Natural killer cell treated with Interleukin-12 subunit alpha and Interleukin-12 subunit beta and Interleukin-15 and Interleukin-18, amount 100 ng/mL, for 72 hours (primary cell): ENCODE measurements around the gene TSPAN9. TPM values are rescaled to one million over a fixed set of nuclear protein-coding genes. Genes with fewer than 3 reads are reported as not detected.

Source experiments
- ATAC-seq, 2 donors: fragments of 150-1000 bp; cut with Tn5 transposase in 1 of 2; sonication (Bioruptor Pico), chemical (Tn5 transposase) in 1 of 2; 2 replicates each; pipeline ENCODE4 v1.10.0; 2021
- DNase-seq: peaks from one replicate; pipeline ENCODE4 v3.0.0; 2022; ENCODE audit warnings: low spot score
- H3K27ac Mint-ChIP-seq, 2 donors: 1 replicate in 1 of 2; 2 replicates in 1 of 2; pipeline ENCODE4 v1.8.0; 2022; ENCODE audit warnings: mixed read lengths in 2 of 2, mild to moderate bottlenecking in 1 of 2, moderate library complexity in 1 of 2
- H3K27me3 Mint-ChIP-seq, 2 donors: 1 replicate in 1 of 2; 2 replicates in 1 of 2; pipeline ENCODE4 v1.8.0; 2022; ENCODE audit warnings: mixed read lengths in 2 of 2
- H3K36me3 Mint-ChIP-seq: one replicate; pipeline ENCODE4 v1.8.0; 2022; ENCODE audit warnings: mixed read lengths
- H3K4me1 Mint-ChIP-seq, 2 donors: 1 replicate in 1 of 2; 2 replicates in 1 of 2; pipeline ENCODE4 v1.8.0; 2022; ENCODE audit warnings: low read depth in 2 of 2, mixed read lengths in 2 of 2, mild to moderate bottlenecking in 1 of 2
- H3K4me3 Mint-ChIP-seq: one replicate; pipeline ENCODE4 v1.8.0; 2022; ENCODE audit warnings: mixed read lengths
- H3K9me3 Mint-ChIP-seq: 2 replicates; pipeline ENCODE4 v1.8.0; 2022; ENCODE audit warnings: mixed read lengths
- total RNA-seq, 2 donors: library from RNA; stranded (reverse); gene quantifications; one replicate each; pipeline ENCODE4 v1.2.3, GENCODE V29; 2022

TSPAN9 gene
- total RNA-seq, 2 donors from 2014 or later, result 0.10 TPM; not detected in 1

GRCh38 chr12:3193131-3193530 lies 116.0 kb downstream of the TSPAN9 start:
- no peaks in the 10 kb centered on the region for H3K9me3 Mint-ChIP-seq
- DNase-seq (no peak), ATAC-seq (no peak)
- no peaks in the 10 kb centered on the region for H3K36me3 Mint-ChIP-seq
- H3K27ac Mint-ChIP-seq, result no peak overlapping the region
- H3K27me3 Mint-ChIP-seq, result peaks cover 14 to 16% of the 10 kb centered on the region in 2 donors
- H3K4me1 Mint-ChIP-seq, result no peaks in the 10 kb centered on the region
- no peak overlapping the region for H3K4me3 Mint-ChIP-seq

- ATAC-seq, result no peak
- Mint-ChIP-seq H3K36me3 (no peaks in the 10 kb centered on the region), H3K4me1 (no peaks in the 10 kb centered on the region), H3K9me3 (no peaks in the 10 kb centered on the region), H3K27me3 (peaks cover 12 to 17% of the 10 kb centered on the region in 2 donors), H3K27ac (no peak overlapping the region), H3K4me3 (no peak overlapping the region)
- DNase-seq, result no peak
These were observed 116.6 kb downstream of the TSPAN9 start for GRCh38 chr12:3193755-3194154.

GRCh38 chr12:3195337-3195736 lies 118.2 kb downstream of the TSPAN9 start:
- Mint-ChIP-seq H3K9me3 (no peaks in the 10 kb centered on the region), H3K27ac (no peak overlapping the region), H3K27me3 (peaks cover 18% of the 10 kb centered on the region in 2 donors), H3K4me1 (peaks cover 0 to 3% of the 10 kb centered on the region in 2 donors), H3K36me3 (no peaks in the 10 kb centered on the region), H3K4me3 (no peak overlapping the region)
- ATAC-seq, result no peak
- no peak for DNase-seq

GRCh38 chr12:3195859-3196483 lies 118.8 kb downstream of the TSPAN9 start:
- H3K27me3 Mint-ChIP-seq, result peaks cover 18 to 19% of the 10 kb centered on the region in 2 donors
- ATAC-seq (peak in 1 of 2 donors; percentile 11), DNase-seq (no peak)
- no peak overlapping the region for H3K4me3 Mint-ChIP-seq
- H3K36me3 Mint-ChIP-seq, result no peaks in the 10 kb centered on the region
- no peaks in the 10 kb centered on the region for H3K9me3 Mint-ChIP-seq
- no peak overlapping the region for H3K27ac Mint-ChIP-seq
- H3K4me1 Mint-ChIP-seq, result peaks cover 0 to 3% of the 10 kb centered on the region in 2 donors

- Mint-ChIP-seq H3K36me3 (no peaks in the 10 kb centered on the region), H3K27me3 (peaks cover 22 to 25% of the 10 kb centered on the region in 2 donors), H3K4me1 (peaks cover 0 to 3% of the 10 kb centered on the region in 2 donors), H3K9me3 (no peaks in the 10 kb centered on the region), H3K27ac (no peak overlapping the region), H3K4me3 (no peak overlapping the region)
- DNase-seq, result no peak
- no peak for ATAC-seq
These were observed 119.3 kb downstream of the TSPAN9 start for GRCh38 chr12:3196488-3196887.

- Mint-ChIP-seq H3K9me3 (no peaks in the 10 kb centered on the region), H3K4me3 (no peak overlapping the region), H3K4me1 (peaks cover 0 to 3% of the 10 kb centered on the region in 2 donors), H3K27ac (no peak overlapping the region), H3K36me3 (no peaks in the 10 kb centered on the region), H3K27me3 (peaks cover 25 to 28% of the 10 kb centered on the region in 2 donors)
- ATAC-seq (no peak), DNase-seq (no peak)
These were observed 120.1 kb downstream of the TSPAN9 start for GRCh38 chr12:3197131-3197818.

- no peaks in the 10 kb centered on the region for H3K9me3 Mint-ChIP-seq
- peaks cover 37 to 39% of the 10 kb centered on the region in 2 donors for H3K27me3 Mint-ChIP-seq
- H3K4me1 Mint-ChIP-seq, result peaks cover 0 to 3% of the 10 kb centered on the region in 2 donors
- ATAC-seq, result no peak
- no peaks in the 10 kb centered on the region for H3K36me3 Mint-ChIP-seq
- H3K4me3 Mint-ChIP-seq, result no peak overlapping the region
- no peak for DNase-seq
- no peak overlapping the region for H3K27ac Mint-ChIP-seq
These were observed 122.4 kb downstream of the TSPAN9 start for GRCh38 chr12:3199551-3200031.

- H3K9me3 Mint-ChIP-seq, result no peaks in the 10 kb centered on the region
- no peak overlapping the region for H3K4me3 Mint-ChIP-seq
- no peaks in the 10 kb centered on the region for H3K36me3 Mint-ChIP-seq
- no peak for ATAC-seq
- H3K4me1 Mint-ChIP-seq, result peaks cover 0 to 3% of the 10 kb centered on the region in 2 donors
- no peak overlapping the region for H3K27ac Mint-ChIP-seq
- DNase-seq, result no peak
- peaks cover 37 to 39% of the 10 kb centered on the region in 2 donors for H3K27me3 Mint-ChIP-seq
These were observed 122.9 kb downstream of the TSPAN9 start for GRCh38 chr12:3200032-3200617.

GRCh38 chr12:3200814-3201233 lies 123.6 kb downstream of the TSPAN9 start:
- Mint-ChIP-seq H3K4me3 (peak overlapping the region; percentile 6), H3K9me3 (no peaks in the 10 kb centered on the region), H3K4me1 (peaks cover 0 to 3% of the 10 kb centered on the region in 2 donors), H3K27ac (no peak overlapping the region), H3K36me3 (no peaks in the 10 kb centered on the region), H3K27me3 (peaks cover 37 to 38% of the 10 kb centered on the region in 2 donors)
- ATAC-seq (no peak), DNase-seq (no peak)

GRCh38 chr12:3201339-3202051 lies 124.3 kb downstream of the TSPAN9 start:
- H3K36me3 Mint-ChIP-seq, result no peaks in the 10 kb centered on the region
- H3K27ac Mint-ChIP-seq, result no peak overlapping the region
- peak overlapping the region; percentile 6 for H3K4me3 Mint-ChIP-seq

GRCh38 chr12:3202096-3202495 lies 124.9 kb downstream of the TSPAN9 start:
- Mint-ChIP-seq H3K27me3 (peaks cover 29 to 33% of the 10 kb centered on the region in 2 donors), H3K4me1 (peaks cover 0 to 3% of the 10 kb centered on the region in 2 donors), H3K27ac (no peak overlapping the region), H3K4me3 (no peak overlapping the region), H3K36me3 (no peaks in the 10 kb centered on the region), H3K9me3 (no peaks in the 10 kb centered on the region)
- DNase-seq (no peak), ATAC-seq (no peak)

More at GRCh38 chr12:3201339-3202051, 124.3 kb downstream of the TSPAN9 start:
- H3K4me1 Mint-ChIP-seq, result peaks cover 0 to 3% of the 10 kb centered on the region in 2 donors
- H3K9me3 Mint-ChIP-seq, result no peaks in the 10 kb centered on the region
- DNase-seq, result no peak
- ATAC-seq, result no peak
- H3K27me3 Mint-ChIP-seq, result peaks cover 31 to 33% of the 10 kb centered on the region in 2 donors

- no peak overlapping the region for H3K27ac Mint-ChIP-seq
- H3K4me3 Mint-ChIP-seq, result no peak overlapping the region
- peaks cover 0 to 3% of the 10 kb centered on the region in 2 donors for H3K4me1 Mint-ChIP-seq
- DNase-seq (no peak), ATAC-seq (no peak)
- H3K9me3 Mint-ChIP-seq, result no peaks in the 10 kb centered on the region
- no peaks in the 10 kb centered on the region for H3K36me3 Mint-ChIP-seq
- H3K27me3 Mint-ChIP-seq, result peaks cover 29 to 31% of the 10 kb centered on the region in 2 donors
These were observed 125.7 kb downstream of the TSPAN9 start for GRCh38 chr12:3202734-3203446.

GRCh38 chr12:3203713-3204112 lies 126.5 kb downstream of the TSPAN9 start:
- no peak for DNase-seq
- H3K4me3 Mint-ChIP-seq, result no peak overlapping the region

More at GRCh38 chr12:3203713-3204112, 126.5 kb downstream of the TSPAN9 start:
- Mint-ChIP-seq H3K27me3 (peaks cover 29 to 31% of the 10 kb centered on the region in 2 donors), H3K36me3 (no peaks in the 10 kb centered on the region), H3K9me3 (no peaks in the 10 kb centered on the region), H3K27ac (no peak overlapping the region), H3K4me1 (peaks cover 0 to 3% of the 10 kb centered on the region in 2 donors)
- ATAC-seq, result no peak
